Liver (tissue), 9 donors: ENCODE data around the gene KIAA1217. TPM values are rescaled to one million over a fixed set of nuclear protein-coding genes. Genes with fewer than 3 reads are reported as not detected.

Experiments
- DNase-seq: peaks from one replicate; pipeline ENCODE4 v3.0.0-alpha.2; 2017; ENCODE audit warnings: low spot score
- H3K27ac ChIP-seq, 2 donors: one replicate each; pipeline ENCODE4 v1.7.0; 2013; ENCODE audit warnings: inconsistent platforms in 2 of 2, low read length in 2 of 2, control low read depth in 1 of 2, low read depth in 1 of 2, mild to moderate bottlenecking in 1 of 2
- H3K27me3 ChIP-seq, 4 donors: one replicate each; pipeline versions ENCODE4 v1.6.1 to v1.7.0; 2013; ENCODE audit warnings: low read length in 3 of 4, inconsistent platforms in 1 of 4, mild to moderate bottlenecking in 1 of 4, moderate library complexity in 1 of 4; ENCODE audit not compliant: control insufficient read depth in 4 of 4, insufficient read depth in 4 of 4
- H3K36me3 ChIP-seq, 4 donors: one replicate each; pipeline versions ENCODE4 v1.6.1 to v1.7.0; 2013; ENCODE audit warnings: low read length in 3 of 4, mild to moderate bottlenecking in 3 of 4, low read depth in 1 of 4, moderate library complexity in 1 of 4; ENCODE audit not compliant: control insufficient read depth in 4 of 4, insufficient read depth in 3 of 4
- H3K4me1 ChIP-seq, 4 donors: one replicate each; pipeline versions ENCODE4 v1.6.1 to v1.7.0; 2013; ENCODE audit warnings: low read length in 3 of 4, mild to moderate bottlenecking in 3 of 4, moderate library complexity in 1 of 4; ENCODE audit not compliant: control insufficient read depth in 4 of 4, insufficient read depth in 4 of 4
- H3K4me3 ChIP-seq, 3 donors: one replicate each; pipeline versions ENCODE4 v1.6.1 to v1.7.0; 2013; ENCODE audit warnings: low read length in 3 of 3, control low read depth in 1 of 3, low read depth in 1 of 3, mild to moderate bottlenecking in 1 of 3
- H3K9ac ChIP-seq, 2 donors: one replicate each; pipeline ENCODE4 v1.7.0; 2013; ENCODE audit warnings: low read length in 2 of 2, mild to moderate bottlenecking in 2 of 2, moderate library complexity in 2 of 2, control low read depth in 1 of 2, low read depth in 1 of 2
- H3K9me3 ChIP-seq, 4 donors: one replicate each; pipeline versions ENCODE4 v1.6.1 to v1.7.0; 2013; ENCODE audit warnings: low read length in 3 of 4; ENCODE audit not compliant: control insufficient read depth in 4 of 4
- CTCF ChIP-seq: fragments of 150-350 bp; IDR thresholded peaks from 2 replicates; pipeline ENCODE4 v1.5.1; 2017; ENCODE audit warnings: improper control_type of control experiment, low read depth, low read length; ENCODE audit not compliant: missing input control
- EGR1 ChIP-seq, 2 donors: IDR thresholded peaks; 2 replicates each; pipeline ENCODE4 v1.6.1; 2016 to 2018; ENCODE audit warnings: antibody characterized with exemption in 2 of 2, low read depth in 2 of 2
- FOXA1 ChIP-seq: IDR thresholded peaks from 2 replicates; pipeline ENCODE4 v1.6.1; 2016; ENCODE audit warnings: antibody characterized with exemption
- FOXA2 ChIP-seq: IDR thresholded peaks from 2 replicates; pipeline ENCODE4 v1.6.1; 2016; ENCODE audit warnings: antibody characterized with exemption
- GABPA ChIP-seq, 2 donors: IDR thresholded peaks in 1 of 2; conservative IDR thresholded peaks in 1 of 2; 2 replicates each; pipeline ENCODE4 v1.6.1; 2016; ENCODE audit warnings: antibody characterized with exemption in 2 of 2, mild to moderate bottlenecking in 1 of 2, moderate library complexity in 1 of 2
- HNF4A ChIP-seq, 2 donors: conservative IDR thresholded peaks; 2 replicates each; pipeline ENCODE4 v1.6.1; 2016; ENCODE audit warnings: antibody characterized with exemption in 2 of 2, mild to moderate bottlenecking in 2 of 2
- HNF4G ChIP-seq: IDR thresholded peaks from 2 replicates; pipeline ENCODE4 v1.6.1; 2016; ENCODE audit warnings: antibody characterized with exemption
- JUND ChIP-seq, 2 donors: IDR thresholded peaks; 2 replicates each; pipeline ENCODE4 v1.6.1; 2016; ENCODE audit warnings: antibody characterized with exemption in 2 of 2
- MAX ChIP-seq: IDR thresholded peaks from 2 replicates; pipeline ENCODE4 v1.6.1; 2016; ENCODE audit warnings: antibody characterized with exemption
- REST ChIP-seq: IDR thresholded peaks from 2 replicates; pipeline ENCODE4 v1.6.1; 2016; ENCODE audit warnings: antibody characterized with exemption, mild to moderate bottlenecking
- SP1 ChIP-seq: IDR thresholded peaks from 2 replicates; pipeline ENCODE4 v1.6.1; 2018; ENCODE audit warnings: antibody characterized with exemption, mild to moderate bottlenecking
- TAF1 ChIP-seq: conservative IDR thresholded peaks from 2 replicates; pipeline ENCODE4 v1.6.1; 2016; ENCODE audit warnings: antibody characterized with exemption, mild to moderate bottlenecking
- YY1 ChIP-seq: IDR thresholded peaks from 2 replicates; pipeline ENCODE4 v1.6.1; 2016; ENCODE audit warnings: antibody characterized with exemption, mild to moderate bottlenecking
- WGBS: extraction: QIAGEN DNeasy Blood & Tissue Kit; methylation state at CpG from one replicate; pipeline ENCODE4 v1.1.7; 2013; 5-methylcytosine and 5-hydroxymethylcytosine counted together
- polyA plus RNA-seq, 2 donors: library from polyadenylated mRNA; stranded (reverse) in 1 of 2; unstranded in 1 of 2; fragments of 200-250 nt in 1 of 2; fragments of >200 nt in 1 of 2; fragmentation: Nextera tagmentation in 1 of 2; extraction: Ambion mirVana in 1 of 2; gene quantifications; one replicate each; pipeline versions ENCODE4 v1.2.1 to v1.2.3, GENCODE V29; 2013 to 2015
- total RNA-seq, 2 donors: library from RNA; depleted of rRNA; stranded (reverse); fragments of >200 nt; gene quantifications; one replicate each; pipeline ENCODE4 v1.2.3, GENCODE V29; 2014
- TF ChIP-seq, protein P1 (sequence below): IDR thresholded peaks from 2 replicates; pipeline ENCODE4 v1.6.1; 2016; ENCODE audit warnings: antibody characterized with exemption
- donor health status: healthy.
- donor health status: healthy.
- donor health status: healthy.
- donor health status: healthy.
- donor health status: healthy.

KIAA1217 gene
- total and polyA plus RNA-seq, 4 donors, result 4.5 to 12.8 (median 6.8) TPM

DNA sequence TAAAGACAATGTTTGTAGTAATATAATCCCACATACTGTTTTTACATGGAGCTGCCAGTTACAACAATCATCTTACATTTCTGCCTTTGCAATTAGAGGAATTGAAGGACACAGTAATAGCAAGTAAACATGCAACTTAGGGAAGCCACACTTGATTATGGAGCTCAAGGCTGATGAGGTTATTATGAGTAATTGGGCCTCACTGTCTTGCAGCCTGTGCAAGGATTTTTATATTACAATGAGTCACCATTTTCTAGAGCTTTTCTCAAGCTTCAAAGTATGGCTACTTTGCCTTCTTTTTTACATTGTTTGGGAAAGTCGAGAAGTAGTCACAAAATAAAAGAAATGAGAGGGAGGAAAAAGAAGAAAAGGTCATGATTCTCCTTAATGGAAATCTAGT, 226.4 kb downstream of the KIAA1217 start:
- H3K36me3 ChIP-seq, result peaks cover 0 to 2% (median 0%) of the 10 kb centered on the region in 4 donors
- no peaks in the 10 kb centered on the region for H3K4me1 ChIP-seq
- H3K27ac ChIP-seq, result no peak overlapping the region
- WGBS, result 96% methylated on average over 1 of the region's 1 CpG
- H3K9ac ChIP-seq, result no peak overlapping the region
- H3K9me3 ChIP-seq, result no peaks in the 10 kb centered on the region
- TF ChIP-seq YY1 (no peak), GABPA (IDR thresholded peaks at IDR 0.05 in 1 of 2, conservative IDR thresholded peaks at IDR 0.05 in 1 of 2) (no peak), TAF1 (no peak), JUND (IDR thresholded peaks at IDR 0.05) (no peak), FOXA1 (no peak), FOXA2 (no peak), MAX (no peak), SP1 (no peak)
- H3K27me3 ChIP-seq, result no peaks in the 10 kb centered on the region
- no peak overlapping the region for H3K4me3 ChIP-seq
- DNase-seq, result no peak

- 95% methylated on average over 5 of the region's 5 CpGs for WGBS
- H3K27ac ChIP-seq, result no peak overlapping the region
- no peaks in the 10 kb centered on the region for H3K27me3 ChIP-seq
- no peak overlapping the region for H3K9ac ChIP-seq
- H3K4me3 ChIP-seq, result no peak overlapping the region
- H3K9me3 ChIP-seq, result no peaks in the 10 kb centered on the region
- TF ChIP-seq REST (no peak), CTCF (no peak), HNF4A (conservative IDR thresholded peaks at IDR 0.05) (no peak), YY1 (no peak), HNF4G (no peak), JUND (IDR thresholded peaks at IDR 0.05) (no peak), GABPA (IDR thresholded peaks at IDR 0.05 in 1 of 2, conservative IDR thresholded peaks at IDR 0.05 in 1 of 2) (no peak), EGR1 (IDR thresholded peaks at IDR 0.05; ENCODE audit: low read depth in 2 of 2) (no peak), TAF1 (no peak), FOXA1 (no peak)
- TF ChIP-seq, protein P1, sequence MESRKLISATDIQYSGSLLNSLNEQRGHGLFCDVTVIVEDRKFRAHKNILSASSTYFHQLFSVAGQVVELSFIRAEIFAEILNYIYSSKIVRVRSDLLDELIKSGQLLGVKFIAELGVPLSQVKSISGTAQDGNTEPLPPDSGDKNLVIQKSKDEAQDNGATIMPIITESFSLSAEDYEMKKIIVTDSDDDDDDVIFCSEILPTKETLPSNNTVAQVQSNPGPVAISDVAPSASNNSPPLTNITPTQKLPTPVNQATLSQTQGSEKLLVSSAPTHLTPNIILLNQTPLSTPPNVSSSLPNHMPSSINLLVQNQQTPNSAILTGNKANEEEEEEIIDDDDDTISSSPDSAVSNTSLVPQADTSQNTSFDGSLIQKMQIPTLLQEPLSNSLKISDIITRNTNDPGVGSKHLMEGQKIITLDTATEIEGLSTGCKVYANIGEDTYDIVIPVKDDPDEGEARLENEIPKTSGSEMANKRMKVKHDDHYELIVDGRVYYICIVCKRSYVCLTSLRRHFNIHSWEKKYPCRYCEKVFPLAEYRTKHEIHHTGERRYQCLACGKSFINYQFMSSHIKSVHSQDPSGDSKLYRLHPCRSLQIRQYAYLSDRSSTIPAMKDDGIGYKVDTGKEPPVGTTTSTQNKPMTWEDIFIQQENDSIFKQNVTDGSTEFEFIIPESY, result no peak
- peaks cover 0 to 2% (median 0%) of the 10 kb centered on the region in 4 donors for H3K36me3 ChIP-seq
- peaks cover 3 to 15% (median 6%) of the 10 kb centered on the region in 4 donors for H3K4me1 ChIP-seq
- DNase-seq, result no peak
These were observed 228.4 kb downstream of the KIAA1217 start for GRCh38 chr10:24437302-24437701.
